Lower lobe of right lung (tissue), 2 donors: Measurements from ENCODE around the gene NPR1. TPM values are rescaled to one million over a fixed set of nuclear protein-coding genes. Genes with fewer than 3 reads are reported as not detected.

Experiments
- ATAC-seq, 2 donors: fragments of 200-7000 bp; cut with Tn5 transposase; one replicate each; pipeline ENCODE4 v1.9.1; 2020 to 2022; ENCODE audit warnings: mild to moderate bottlenecking in 2 of 2, moderate library complexity in 2 of 2
- DNase-seq: peaks from one replicate; pipeline ENCODE4 v3.0.0-alpha.2; 2020
- H3K27ac ChIP-seq: fragments of 200-600 bp; one replicate; pipeline ENCODE4 v1.8.0; 2022
- H3K27me3 ChIP-seq: fragments of 200-600 bp; one replicate; pipeline ENCODE4 v1.8.0; 2022; ENCODE audit warnings: low read depth
- H3K36me3 ChIP-seq: fragments of 200-600 bp; one replicate; pipeline ENCODE4 v1.8.0; 2022; ENCODE audit warnings: mild to moderate bottlenecking
- H3K4me1 ChIP-seq: fragments of 200-600 bp; one replicate; pipeline ENCODE4 v1.8.0; 2022
- H3K4me3 ChIP-seq: fragments of 200-600 bp; one replicate; pipeline ENCODE4 v1.8.0; 2022; ENCODE audit warnings: mild to moderate bottlenecking
- H3K9me3 ChIP-seq: fragments of 200-600 bp; one replicate; pipeline ENCODE4 v1.8.0; 2022
- CTCF ChIP-seq: fragments of 200-600 bp; IDR thresholded peaks from one replicate; pipeline ENCODE4 v1.8.0; 2022; ENCODE audit warnings: antibody characterized with exemption, mild to moderate bottlenecking
- intact Hi-C: fragments of 100-400 bp; cut with DNase I; formaldehyde crosslinking; loops from one replicate; pipeline ENCODE4 v1.11.0; 2022
- total RNA-seq: library from RNA; stranded (reverse); fragmentation: NEBNext Ultra II Directional; extraction: Animal tissue kit (Norgen Biotek cat#: 25700); gene quantifications from one replicate; pipeline ENCODE4 v1.2.1, GENCODE V29; 2021
- donor health status: DM: no; HTN: yes; CAD: no; lungs with severe emphysema.

NPR1 gene
- total RNA-seq, 1 donor from 2014 or later, result 58.8 TPM

GRCh38 chr1:153646672-153647345 lies 31.7 kb upstream of the NPR1 start:
- no peak for DNase-seq
- ATAC-seq, result peak; percentile 59 to 61
- Histone ChIP-seq H3K9me3 (no peaks in the 10 kb centered on the region), H3K27ac (peak overlapping the region; percentile 13), H3K27me3 (no peaks in the 10 kb centered on the region), H3K4me3 (no peak overlapping the region), H3K36me3 (peaks cover 51% of the 10 kb centered on the region), H3K4me1 (peaks cover 17% of the 10 kb centered on the region)
- no peak for TF ChIP-seq CTCF
- intact Hi-C loops, result no loop called here

GRCh38 chr1:153647346-153647714 lies 31.2 kb upstream of the NPR1 start:
- no peaks in the 10 kb centered on the region for H3K27me3 ChIP-seq
- H3K4me3 ChIP-seq, result no peak overlapping the region
- intact Hi-C loops, result no loop called here
- ATAC-seq (peak; percentile 7 to 27), DNase-seq (no peak)
- peak overlapping the region; percentile 13 for H3K27ac ChIP-seq
- no peaks in the 10 kb centered on the region for H3K9me3 ChIP-seq
- H3K4me1 ChIP-seq, result peaks cover 17% of the 10 kb centered on the region
- H3K36me3 ChIP-seq, result peaks cover 45% of the 10 kb centered on the region
- no peak for TF ChIP-seq CTCF

DNA sequence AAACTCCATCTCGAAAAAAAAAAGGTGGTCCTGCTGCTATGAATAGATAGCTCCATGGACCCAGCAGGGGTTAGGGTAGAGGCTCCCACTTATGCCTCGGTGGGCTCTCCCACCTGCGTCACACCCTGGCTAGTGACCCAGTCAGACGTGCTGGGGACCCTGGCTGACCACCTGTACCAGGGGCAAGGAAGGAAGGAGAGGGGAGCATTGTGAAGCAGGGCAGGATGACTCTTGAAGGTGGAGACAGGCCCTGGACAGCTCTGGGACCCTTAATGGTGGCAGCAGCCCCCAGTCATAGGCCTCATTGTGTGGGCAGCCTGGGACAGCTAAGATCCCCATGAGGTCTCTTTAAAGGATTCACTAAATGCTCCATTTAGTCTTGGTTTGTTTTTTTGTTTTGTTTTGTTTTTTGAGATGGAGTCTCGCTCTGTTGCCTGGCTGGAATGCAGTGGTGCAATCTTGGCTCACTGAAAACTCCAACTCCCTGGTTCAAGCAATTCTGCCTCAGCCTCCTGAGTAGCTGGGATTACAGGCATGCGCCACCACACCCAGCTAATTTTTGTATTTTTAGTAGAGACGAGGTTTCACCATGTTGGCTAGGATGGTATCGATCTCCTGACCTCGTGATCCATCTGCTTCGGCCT lies 30.4 kb upstream of the NPR1 start:
- Histone ChIP-seq H3K36me3 (peaks cover 38% of the 10 kb centered on the region), H3K9me3 (no peaks in the 10 kb centered on the region), H3K4me1 (peaks cover 24% of the 10 kb centered on the region), H3K4me3 (no peak overlapping the region), H3K27ac (no peak overlapping the region), H3K27me3 (no peaks in the 10 kb centered on the region)
- DNase-seq (no peak), ATAC-seq (no peak)
- no peak for TF ChIP-seq CTCF
- intact Hi-C loops, result no loop called here

DNA sequence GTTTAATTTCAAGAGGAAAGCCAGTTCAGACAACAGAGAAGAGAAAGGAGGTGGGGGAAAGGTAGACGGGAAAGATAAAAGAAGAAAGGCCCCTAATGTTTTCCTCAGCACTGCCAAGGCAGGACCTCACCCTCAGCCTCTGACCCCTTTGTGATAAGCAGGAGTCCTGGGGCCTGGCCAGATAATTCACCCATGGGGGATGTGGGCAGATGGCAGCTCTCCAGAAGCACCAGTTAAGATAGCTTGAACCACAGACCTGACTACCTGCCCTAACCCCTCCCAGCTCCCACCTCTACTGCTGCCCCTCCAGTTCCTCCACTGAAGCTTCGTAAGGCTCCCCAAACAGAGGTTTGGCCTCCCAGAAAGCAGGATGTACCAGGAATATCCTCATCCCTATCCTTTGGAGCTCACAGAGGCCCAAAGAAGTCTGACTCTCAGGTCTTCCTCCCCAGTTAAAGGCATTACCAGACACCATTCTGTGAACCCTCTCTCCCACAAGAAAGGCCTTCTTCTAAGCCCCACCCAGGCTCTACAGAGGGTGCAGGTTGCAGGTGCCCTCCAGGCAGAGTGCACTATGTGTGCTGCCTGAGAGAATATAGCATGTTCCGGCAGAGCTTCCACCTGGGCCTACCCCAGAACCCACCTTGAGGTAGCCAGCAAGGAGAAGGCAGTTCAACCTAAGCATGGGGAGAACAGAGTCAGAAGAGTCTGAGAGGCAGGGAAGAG lies 29.2 kb upstream of the NPR1 start:
- peaks cover 26% of the 10 kb centered on the region for H3K36me3 ChIP-seq
- H3K9me3 ChIP-seq, result no peaks in the 10 kb centered on the region
- no peak overlapping the region for H3K27ac ChIP-seq
- no peak overlapping the region for H3K4me3 ChIP-seq
- H3K27me3 ChIP-seq, result no peaks in the 10 kb centered on the region
- intact Hi-C loops, result no loop called here
- H3K4me1 ChIP-seq, result peaks cover 20% of the 10 kb centered on the region
- no peak for DNase-seq
- no peak for ATAC-seq
- no peak for TF ChIP-seq CTCF

DNA sequence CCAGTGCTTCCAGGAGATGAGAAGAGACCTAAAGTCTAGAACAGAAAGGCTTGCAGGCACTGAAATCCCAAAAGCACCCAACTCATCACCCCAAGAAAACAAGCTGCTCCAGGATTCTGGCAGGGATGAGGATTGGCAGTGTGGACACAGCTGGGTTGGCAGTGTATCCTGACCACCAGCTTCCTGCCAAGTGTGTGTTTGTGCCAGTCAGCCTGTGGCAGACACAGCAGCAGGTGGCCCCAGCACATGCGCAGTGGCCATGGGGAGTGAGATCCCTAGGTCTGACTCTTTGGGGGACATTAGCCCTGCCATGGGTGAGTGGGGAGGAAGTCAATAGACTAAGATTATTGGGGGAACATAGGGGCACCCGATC lies 28.6 kb upstream of the NPR1 start:
- intact Hi-C loops, result no loop called here
- Histone ChIP-seq H3K4me1 (peaks cover 20% of the 10 kb centered on the region), H3K27ac (no peak overlapping the region), H3K27me3 (no peaks in the 10 kb centered on the region), H3K36me3 (peaks cover 20% of the 10 kb centered on the region), H3K4me3 (no peak overlapping the region), H3K9me3 (no peaks in the 10 kb centered on the region)
- DNase-seq (no peak), ATAC-seq (peak in 1 of 2 donors; percentile 11)
- TF ChIP-seq CTCF, result no peak
